BJ (cell line): ENCODE measurements around the gene EXTL1. TPM values are rescaled to one million over a fixed set of nuclear protein-coding genes. Genes with fewer than 3 reads are reported as not detected.

ENCODE experiments used
- CTCF ChIA-PET: fragments of 350-600 bp; formaldehyde crosslinking; extraction: SDS; loops from one replicate; lab custom pipeline; 2021; ENCODE audit warnings: antibody characterized with exemption, inconsistent platforms; lab: Yijun Ruan, JAX
- POLR2A ChIA-PET: fragments of 300-600 bp; sonication (Branson Sonifier 250); formaldehyde crosslinking; extraction: SDS; loops from one replicate; lab custom pipeline; 2021; ENCODE audit warnings: antibody characterized with exemption; lab: Charles Lee
- DNase-seq: peaks from one replicate; pipeline ENCODE4 v3.0.0-alpha.2; 2011; ENCODE audit warnings: low read depth
- H3K27me3 ChIP-seq: 2 replicates; pipeline ENCODE4 v1.6.0; 2011; ENCODE audit warnings: low read length; ENCODE audit not compliant: control insufficient read depth, insufficient read depth
- H3K36me3 ChIP-seq: 2 replicates; pipeline ENCODE4 v1.5.1; 2011; ENCODE audit warnings: low read length; ENCODE audit not compliant: control insufficient read depth, insufficient read depth
- H3K4me3 ChIP-seq: 2 replicates; pipeline ENCODE4 v1.5.1; 2011; ENCODE audit warnings: low read depth, mild to moderate bottlenecking, control low read depth, low read length
- polyA plus RNA-seq: library from polyadenylated mRNA; depleted of rRNA; stranded (reverse); fragments of >200 nt; gene quantifications from 2 replicates; pipeline ENCODE4 v1.2.3, GENCODE V29; 2011
- TF ChIP-seq, protein P1 (sequence below): IDR thresholded peaks from 2 replicates; pipeline ENCODE4 v1.5.1; 2011; ENCODE audit warnings: low read depth, mild to moderate bottlenecking, control low read depth, inconsistent platforms, low read length, moderate library complexity; ENCODE audit not compliant: insufficient read depth

Gene EXTL1
- polyA plus RNA-seq, 1 experiment: 5.0 TPM

DNA sequence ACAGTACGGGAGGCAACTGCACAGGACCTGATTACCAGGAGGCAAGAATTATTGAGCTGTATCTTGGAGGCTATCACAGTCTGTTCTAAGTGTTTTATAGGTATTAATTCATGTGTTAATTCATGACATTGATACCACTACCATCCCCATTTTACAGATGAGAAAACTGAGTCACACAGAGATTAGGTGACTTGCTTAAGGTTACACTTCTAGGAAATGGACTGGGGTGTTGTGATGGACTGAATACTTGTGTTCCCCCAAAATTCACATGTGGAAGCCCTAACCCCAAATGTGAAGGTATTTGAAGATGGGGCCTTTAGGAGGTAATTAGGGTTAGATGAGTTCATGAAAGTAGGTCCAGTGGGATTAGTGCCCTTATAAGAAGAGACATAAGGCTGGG, 55.9 kb downstream of the EXTL1 start:
- ChIA-PET CTCF (interaction anchor here (0.6 to 1.8 kb wide), 2 partner anchors 13 to 71 kb away, joined by 3 to 4 read pairs; no protein-coding TSS in a partner anchor), POLR2A (no interaction called here)
- TF ChIP-seq, protein P1, sequence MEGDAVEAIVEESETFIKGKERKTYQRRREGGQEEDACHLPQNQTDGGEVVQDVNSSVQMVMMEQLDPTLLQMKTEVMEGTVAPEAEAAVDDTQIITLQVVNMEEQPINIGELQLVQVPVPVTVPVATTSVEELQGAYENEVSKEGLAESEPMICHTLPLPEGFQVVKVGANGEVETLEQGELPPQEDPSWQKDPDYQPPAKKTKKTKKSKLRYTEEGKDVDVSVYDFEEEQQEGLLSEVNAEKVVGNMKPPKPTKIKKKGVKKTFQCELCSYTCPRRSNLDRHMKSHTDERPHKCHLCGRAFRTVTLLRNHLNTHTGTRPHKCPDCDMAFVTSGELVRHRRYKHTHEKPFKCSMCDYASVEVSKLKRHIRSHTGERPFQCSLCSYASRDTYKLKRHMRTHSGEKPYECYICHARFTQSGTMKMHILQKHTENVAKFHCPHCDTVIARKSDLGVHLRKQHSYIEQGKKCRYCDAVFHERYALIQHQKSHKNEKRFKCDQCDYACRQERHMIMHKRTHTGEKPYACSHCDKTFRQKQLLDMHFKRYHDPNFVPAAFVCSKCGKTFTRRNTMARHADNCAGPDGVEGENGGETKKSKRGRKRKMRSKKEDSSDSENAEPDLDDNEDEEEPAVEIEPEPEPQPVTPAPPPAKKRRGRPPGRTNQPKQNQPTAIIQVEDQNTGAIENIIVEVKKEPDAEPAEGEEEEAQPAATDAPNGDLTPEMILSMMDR: no peak
- DNase-seq: no peak
- no peaks in the 10 kb centered on the region for H3K36me3 ChIP-seq
- H3K4me3 ChIP-seq: no peak overlapping the region
- H3K27me3 ChIP-seq: peaks cover 10% of the 10 kb centered on the region

GRCh38 chr1:26078286-26079177, 57.0 kb downstream of the EXTL1 start:
- no peak overlapping the region for H3K4me3 ChIP-seq
- POLR2A ChIA-PET: no interaction called here
- TF ChIP-seq, protein P1: no peak
- DNase-seq: no peak
- no peaks in the 10 kb centered on the region for H3K36me3 ChIP-seq
- CTCF ChIA-PET: interaction anchor here (1.3 kb wide), 1 partner anchor 12 kb away, joined by 3 read pairs; no protein-coding TSS in a partner anchor
- peaks cover 5% of the 10 kb centered on the region; the same call in 1 of the 2 replicates for H3K27me3 ChIP-seq

GRCh38 chr1:26079178-26079563, 57.6 kb downstream of the EXTL1 start:
- no peak overlapping the region for H3K4me3 ChIP-seq
- no peak for DNase-seq
- ChIA-PET POLR2A (no interaction called here), CTCF (interaction anchor here (1.3 to 2.0 kb wide), 3 partner anchors 11 to 66 kb away, joined by 3 to 7 read pairs (median 4); no protein-coding TSS in a partner anchor)
- H3K27me3 ChIP-seq: peaks cover 9% of the 10 kb centered on the region
- no peaks in the 10 kb centered on the region for H3K36me3 ChIP-seq
- TF ChIP-seq, protein P1: no peak

DNA sequence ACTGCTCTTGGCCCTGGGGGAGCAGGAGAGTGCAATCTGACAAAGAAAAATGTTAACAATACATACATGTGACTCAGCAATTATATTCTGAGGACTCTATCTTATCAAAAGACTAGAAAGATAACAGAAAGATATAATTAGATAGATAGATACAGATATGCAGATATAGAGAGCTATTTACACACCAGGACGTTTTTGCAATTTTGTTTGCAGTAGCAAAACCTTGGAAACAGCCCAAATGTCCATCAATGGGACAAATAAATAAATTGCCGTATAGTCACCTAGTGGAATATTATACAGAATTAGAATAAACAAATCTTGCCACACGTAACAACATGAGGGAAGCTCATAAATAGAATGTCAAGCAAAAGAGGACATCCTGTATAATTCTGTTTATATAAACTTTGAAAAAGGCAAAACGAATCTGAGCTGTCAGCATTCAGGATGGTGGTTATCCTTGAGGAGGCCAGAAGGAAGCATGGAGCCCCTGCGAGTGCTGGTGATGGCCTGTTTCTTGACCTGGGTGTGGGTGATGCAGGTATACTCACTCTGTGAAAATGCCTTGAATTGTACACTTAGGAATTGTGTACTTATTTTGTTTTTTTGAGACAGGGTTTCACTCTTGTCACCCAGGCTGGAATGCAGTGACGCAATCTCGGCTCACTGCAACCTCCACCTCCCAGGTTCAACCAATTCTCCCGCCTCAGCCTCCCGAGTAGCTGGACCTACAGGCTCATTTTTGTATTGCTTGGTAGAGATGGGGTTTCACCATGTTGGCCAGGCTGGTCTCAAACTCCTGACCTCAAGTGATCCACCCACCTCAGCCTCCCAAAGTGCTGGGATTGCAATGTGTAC, 58.6 kb downstream of the EXTL1 start:
- no peak overlapping the region for H3K4me3 ChIP-seq
- TF ChIP-seq, protein P1: no peak
- H3K27me3 ChIP-seq: peaks cover 13% of the 10 kb centered on the region
- POLR2A ChIA-PET: no interaction called here
- no peaks in the 10 kb centered on the region for H3K36me3 ChIP-seq
- CTCF ChIA-PET: interaction anchor here (1.3 to 2.0 kb wide), 3 partner anchors 10 to 65 kb away, joined by 3 to 7 read pairs (median 4); no protein-coding TSS in a partner anchor
- DNase-seq: no peak
